H9 (cell line): Measurements from ENCODE around the gene DMD. TPM values are rescaled to one million over a fixed set of nuclear protein-coding genes. Genes with fewer than 3 reads are reported as not detected.

Experiments
- DNase-seq: peaks from one replicate; pipeline ENCODE4 v3.0.0-alpha.2; 2017
- H2AFZ ChIP-seq: one replicate; pipeline ENCODE4 v1.6.1; 2013; ENCODE audit warnings: mild to moderate bottlenecking, low read length, control low read depth, moderate library complexity
- H2AK5ac ChIP-seq: 2 replicates; pipeline ENCODE4 v1.6.1; 2013; ENCODE audit warnings: low read length, control low read depth, mixed read lengths; ENCODE audit not compliant: insufficient read length
- H2BK120ac ChIP-seq: one replicate; pipeline ENCODE4 v1.6.1; 2013; ENCODE audit warnings: low read depth, mild to moderate bottlenecking, low read length, control low read depth, inconsistent platforms; ENCODE audit not compliant: poor library complexity, severe bottlenecking
- H2BK12ac ChIP-seq: 2 replicates; pipeline ENCODE4 v1.6.1; 2013; ENCODE audit warnings: low read length, control low read depth, mixed read lengths, low read depth; ENCODE audit not compliant: insufficient read length
- H2BK15ac ChIP-seq: 2 replicates; pipeline ENCODE4 v1.6.1; 2013; ENCODE audit warnings: low read depth, low read length, control low read depth
- H2BK20ac ChIP-seq: one replicate; pipeline ENCODE4 v1.6.1; 2013; ENCODE audit warnings: low read depth, mild to moderate bottlenecking, low read length, control low read depth, inconsistent platforms; ENCODE audit not compliant: poor library complexity, severe bottlenecking
- H2BK5ac ChIP-seq: 2 replicates; pipeline ENCODE4 v1.6.1; 2013; ENCODE audit warnings: low read length, control low read depth, mixed read lengths; ENCODE audit not compliant: insufficient read length
- H3K14ac ChIP-seq: 2 replicates; pipeline ENCODE4 v1.6.1; 2013; ENCODE audit warnings: low read length, control low read depth; ENCODE audit not compliant: insufficient read depth
- H3K18ac ChIP-seq: 2 replicates; pipeline ENCODE4 v1.6.1; 2013; ENCODE audit warnings: low read depth, mild to moderate bottlenecking, mixed read lengths, low read length, control low read depth; ENCODE audit not compliant: insufficient read length
- H3K23ac ChIP-seq: 2 replicates; pipeline ENCODE4 v1.6.1; 2013; ENCODE audit warnings: low read length, control low read depth, mixed read lengths, low read depth; ENCODE audit not compliant: insufficient read length
- H3K23me2 ChIP-seq: 2 replicates; pipeline ENCODE4 v1.6.1; 2013; ENCODE audit warnings: low read depth, mild to moderate bottlenecking, mixed read lengths, low read length, control low read depth; ENCODE audit not compliant: insufficient read length, poor library complexity, severe bottlenecking
- H3K27ac ChIP-seq: 2 replicates; pipeline ENCODE4 v1.5.1; 2013; ENCODE audit warnings: low read length, control low read depth, mixed read lengths, low read depth; ENCODE audit not compliant: insufficient read length
- H3K27me3 ChIP-seq: 2 replicates; pipeline ENCODE4 v1.6.1; 2013; ENCODE audit warnings: low read length, control low read depth, inconsistent platforms; ENCODE audit not compliant: insufficient read depth
- H3K4ac ChIP-seq: 2 replicates; pipeline ENCODE4 v1.6.1; 2013; ENCODE audit warnings: low read depth, mild to moderate bottlenecking, control low read depth, inconsistent platforms, low read length, moderate library complexity
- H3K4me1 ChIP-seq: 2 replicates; pipeline ENCODE4 v1.6.1; 2013; ENCODE audit warnings: low read length, control low read depth, inconsistent platforms; ENCODE audit not compliant: insufficient read depth
- H3K4me2 ChIP-seq: 2 replicates; pipeline ENCODE4 v1.6.1; 2013; ENCODE audit warnings: low read length, control low read depth, mixed read lengths; ENCODE audit not compliant: insufficient read length, insufficient read depth
- H3K56ac ChIP-seq: 2 replicates; pipeline ENCODE4 v1.6.1; 2013; ENCODE audit warnings: low read depth, mild to moderate bottlenecking, mixed read lengths, low read length, control low read depth; ENCODE audit not compliant: insufficient read length
- H3K79me1 ChIP-seq: 2 replicates; pipeline ENCODE4 v1.6.1; 2013; ENCODE audit warnings: low read depth, mild to moderate bottlenecking, moderate library complexity, low read length, control low read depth, inconsistent platforms; ENCODE audit not compliant: insufficient read depth, poor library complexity, severe bottlenecking
- H3K79me2 ChIP-seq: 2 replicates; pipeline ENCODE4 v1.6.1; 2013; ENCODE audit warnings: low read length, control low read depth, inconsistent platforms; ENCODE audit not compliant: insufficient read depth
- H3K9ac ChIP-seq: 2 replicates; pipeline ENCODE4 v1.6.1; 2013; ENCODE audit warnings: low read length, control low read depth, mixed read lengths; ENCODE audit not compliant: insufficient read length; ENCODE audit errors: extremely low read depth
- H3K9me3 ChIP-seq: one replicate; pipeline ENCODE4 v1.6.1; 2013; ENCODE audit warnings: low read depth, low read length, inconsistent platforms; ENCODE audit not compliant: control insufficient read depth
- H3T11ph ChIP-seq: one replicate; pipeline ENCODE4 v1.6.1; 2013; ENCODE audit warnings: mild to moderate bottlenecking, low read length, control low read depth, inconsistent platforms
- H4K20me1 ChIP-seq: one replicate; pipeline ENCODE4 v1.6.1; 2013; ENCODE audit not compliant: control insufficient read depth, insufficient read length, insufficient read depth
- H4K5ac ChIP-seq: 2 replicates; pipeline ENCODE4 v1.6.1; 2013; ENCODE audit warnings: low read depth, mild to moderate bottlenecking, mixed read lengths, low read length, control low read depth; ENCODE audit not compliant: insufficient read length
- H4K8ac ChIP-seq: replicated peaks from 2 replicates; pipeline ENCODE4 v1.6.1; 2013; ENCODE audit warnings: low read length, control low read depth, mixed read lengths, low read depth; ENCODE audit not compliant: insufficient read length
- H4K91ac ChIP-seq: 2 replicates; pipeline ENCODE4 v1.6.1; 2013; ENCODE audit warnings: low read depth, mild to moderate bottlenecking, moderate library complexity, mixed read lengths, low read length, control low read depth; ENCODE audit not compliant: insufficient read length
- H3K27ac Mint-ChIP-seq, 3 experiments: 2 replicates in 2 of 3; 3 replicates in 1 of 3; pipeline ENCODE4 v1.8.0; 2020 to 2021; ENCODE audit warnings: mixed read lengths in 3 of 3, mild to moderate bottlenecking in 1 of 3, moderate library complexity in 1 of 3
- H3K27me3 Mint-ChIP-seq: 2 replicates; pipeline ENCODE4 v1.8.0; 2021; ENCODE audit warnings: low read depth, mild to moderate bottlenecking, moderate library complexity, mixed read lengths
- H3K36me3 Mint-ChIP-seq, 3 experiments: 2 replicates in 2 of 3; 3 replicates in 1 of 3; pipeline ENCODE4 v1.8.0; 2020 to 2021; ENCODE audit warnings: low read depth in 3 of 3, mixed read lengths in 3 of 3; ENCODE audit not compliant: insufficient read depth in 1 of 3
- H3K4me1 Mint-ChIP-seq, 2 experiments: 2 replicates each; pipeline ENCODE4 v1.8.0; 2020; ENCODE audit warnings: mixed read lengths in 2 of 2
- H3K4me3 Mint-ChIP-seq, 2 experiments: 2 replicates in 1 of 2; 3 replicates in 1 of 2; pipeline ENCODE4 v1.8.0; 2020 to 2021; ENCODE audit warnings: mild to moderate bottlenecking in 2 of 2, mixed read lengths in 2 of 2, moderate library complexity in 1 of 2
- H3K9me3 Mint-ChIP-seq, 2 experiments: 2 replicates in 1 of 2; 3 replicates in 1 of 2; pipeline ENCODE4 v1.8.0; 2020; ENCODE audit warnings: mild to moderate bottlenecking in 2 of 2, mixed read lengths in 2 of 2, moderate library complexity in 1 of 2
- CTCF ChIP-seq: fragments of 200-600 bp; sonication (generic); conservative IDR thresholded peaks from 3 replicates; pipeline ENCODE4 v1.8.0; 2021; ENCODE audit warnings: antibody characterized with exemption, mild to moderate bottlenecking
- WGBS: extraction: QIAGEN DNeasy Blood & Tissue Kit; methylation state at CpG from one replicate; pipeline ENCODE4 v1.1.7; 2013; ENCODE audit warnings: missing lambda C conversion rate, low lambda C conversion rate, mixed read lengths; ENCODE audit not compliant: insufficient read length; ENCODE audit errors: extremely low coverage; 5-methylcytosine and 5-hydroxymethylcytosine counted together
- total RNA-seq: library from RNA; stranded (reverse); gene quantifications from 2 replicates; pipeline ENCODE4 v1.2.1, GENCODE V29; 2021

Gene DMD
- total RNA-seq, 1 experiment from 2014 or later: 3.8 TPM

GRCh38 chrX:31190221-31190975 lies 2021.0 kb downstream of the DMD start:
- Histone ChIP-seq H2BK5ac (no peak overlapping the region), H2AFZ (no peak overlapping the region), H2BK15ac (no peak overlapping the region), H3K23ac (no peak overlapping the region), H2AK5ac (no peak overlapping the region), H4K20me1 (no peaks in the 10 kb centered on the region), H3K18ac (no peak overlapping the region), H3K79me1 (no peaks in the 10 kb centered on the region), H4K91ac (no peak overlapping the region), H3K4me1 (no peaks in the 10 kb centered on the region), H3K4me2 (no peak overlapping the region), H2BK20ac (no peak overlapping the region), H4K5ac (no peak overlapping the region), H3K9ac (no peak overlapping the region), H2BK120ac (no peak overlapping the region), H3K79me2 (no peaks in the 10 kb centered on the region), H3T11ph (no peak overlapping the region), H4K8ac (no peak overlapping the region), H3K4ac (no peak overlapping the region), H3K9me3 (no peaks in the 10 kb centered on the region), H3K27me3 (no peaks in the 10 kb centered on the region), H3K56ac (no peak overlapping the region), H2BK12ac (no peak overlapping the region), H3K27ac (no peak overlapping the region), H3K23me2 (no peaks in the 10 kb centered on the region), H3K14ac (no peak overlapping the region)
- peaks cover 52 to 65% of the 10 kb centered on the region in 2 experiments for H3K9me3 Mint-ChIP-seq
- no peak for TF ChIP-seq CTCF
- WGBS: no CpG with 5 or more reads among the region's 11 CpGs
- no peak overlapping the region for H3K27ac Mint-ChIP-seq
- no peak overlapping the region for H3K4me3 Mint-ChIP-seq
- DNase-seq: no peak
- H3K4me1 Mint-ChIP-seq: no peaks in the 10 kb centered on the region; a peak in 1 of 4 replicates
- H3K27me3 Mint-ChIP-seq: no peaks in the 10 kb centered on the region
- peaks cover 0 to 6% (median 1%) of the 10 kb centered on the region in 3 experiments; a peak in 3 of 7 replicates for H3K36me3 Mint-ChIP-seq
